Testis (tissue), 5 donors: ENCODE results near the gene TMEM51. TPM values are rescaled to one million over a fixed set of nuclear protein-coding genes. Genes with fewer than 3 reads are reported as not detected.

ENCODE experiments used
- DNase-seq: peaks from one replicate; pipeline ENCODE4 v3.0.0-alpha.2; 2019
- H3K27ac ChIP-seq, 2 donors: fragments of 200-600 bp; sonication (generic); one replicate each; pipeline ENCODE4 v1.5.1; 2019
- H3K27me3 ChIP-seq: fragments of 200-600 bp; sonication (generic); one replicate; pipeline ENCODE4 v1.5.1; 2019
- H3K36me3 ChIP-seq: fragments of 200-600 bp; sonication (generic); one replicate; pipeline ENCODE4 v1.5.1; 2017; ENCODE audit warnings: low read depth; ENCODE audit errors: missing control alignments
- H3K4me1 ChIP-seq: fragments of 200-600 bp; sonication (generic); one replicate; pipeline ENCODE4 v1.5.1; 2019
- H3K4me3 ChIP-seq, 2 donors: fragments of 200-600 bp; sonication (generic); one replicate each; pipeline ENCODE4 v1.5.1; 2017 to 2019
- H3K9me3 ChIP-seq: fragments of 200-600 bp; sonication (generic); one replicate; pipeline ENCODE4 v1.5.1; 2017
- CTCF ChIP-seq, 3 experiments: fragments of 450-650 bp in 2 of 3; fragments of 200-600 bp in 1 of 3; sonication (generic) in 1 of 3; IDR thresholded peaks; one replicate each; pipeline ENCODE4 v1.5.1; 2016 to 2019; ENCODE audit warnings: antibody characterized with exemption in 3 of 3, mild to moderate bottlenecking in 2 of 3, moderate library complexity in 1 of 3
- POLR2A ChIP-seq: fragments of 450-650 bp; IDR thresholded peaks from one replicate; pipeline ENCODE4 v1.6.1; 2017; ENCODE audit warnings: antibody characterized with exemption, mild to moderate bottlenecking, moderate library complexity
- WGBS, 2 donors: methylation state at CpG; one replicate each; pipeline ENCODE4 v1.1.5; 2018; 5-methylcytosine and 5-hydroxymethylcytosine counted together
- intact Hi-C: fragments of 100-400 bp; cut with DNase I; formaldehyde crosslinking; loops from one replicate; pipeline ENCODE4 v1.15.1; 2023; ENCODE audit warnings: low total_unique reads
- long read RNA-seq, 2 donors: transcript quantifications; one replicate each; lab custom pipeline, GENCODE V29; 2026
- polyA plus RNA-seq: library from polyadenylated mRNA; stranded (reverse); fragments of 350-450 nt; fragmentation: Illumina TruSeq; extraction: RNeasy Lipid Tissue Mini Kit (QIAGEN cat#74804); gene quantifications from one replicate; pipeline ENCODE4 v1.2.3, GENCODE V29; 2014; ENCODE audit warnings: low read depth, low replicate concordance; ENCODE audit not compliant: insufficient read depth
- total RNA-seq, 2 donors: library from RNA; depleted of rRNA; stranded (reverse); fragments of >200 nt; gene quantifications; one replicate each; pipeline ENCODE4 v1.2.3, GENCODE V29; 2016

The TMEM51 gene, protein sequence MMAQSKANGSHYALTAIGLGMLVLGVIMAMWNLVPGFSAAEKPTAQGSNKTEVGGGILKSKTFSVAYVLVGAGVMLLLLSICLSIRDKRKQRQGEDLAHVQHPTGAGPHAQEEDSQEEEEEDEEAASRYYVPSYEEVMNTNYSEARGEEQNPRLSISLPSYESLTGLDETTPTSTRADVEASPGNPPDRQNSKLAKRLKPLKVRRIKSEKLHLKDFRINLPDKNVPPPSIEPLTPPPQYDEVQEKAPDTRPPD
- total RNA-seq (1 to 10 TPM; 5.3 to 7.9 TPM), polyA plus RNA-seq (5.3 TPM)
- long read RNA-seq, donor 1, partial matches to known transcripts = 0 of 7 reads
- long read RNA-seq, donor 1, other reads (novel, unspliced or antisense) = 0 of 7 reads
- long read RNA-seq, donor 2, transcript TMEM51-201 (4 exons, 1,931 nt) = major isoform, 6 of 22 reads
- long read RNA-seq, donor 2, transcript TMEM51-203 (3 exons, 1,842 nt) = major isoform, 6 of 22 reads
- long read RNA-seq, donor 2, partial matches to known transcripts = 8 of 22 reads
- long read RNA-seq, donor 2, other reads (novel, unspliced or antisense) = 0 of 22 reads

DNA sequence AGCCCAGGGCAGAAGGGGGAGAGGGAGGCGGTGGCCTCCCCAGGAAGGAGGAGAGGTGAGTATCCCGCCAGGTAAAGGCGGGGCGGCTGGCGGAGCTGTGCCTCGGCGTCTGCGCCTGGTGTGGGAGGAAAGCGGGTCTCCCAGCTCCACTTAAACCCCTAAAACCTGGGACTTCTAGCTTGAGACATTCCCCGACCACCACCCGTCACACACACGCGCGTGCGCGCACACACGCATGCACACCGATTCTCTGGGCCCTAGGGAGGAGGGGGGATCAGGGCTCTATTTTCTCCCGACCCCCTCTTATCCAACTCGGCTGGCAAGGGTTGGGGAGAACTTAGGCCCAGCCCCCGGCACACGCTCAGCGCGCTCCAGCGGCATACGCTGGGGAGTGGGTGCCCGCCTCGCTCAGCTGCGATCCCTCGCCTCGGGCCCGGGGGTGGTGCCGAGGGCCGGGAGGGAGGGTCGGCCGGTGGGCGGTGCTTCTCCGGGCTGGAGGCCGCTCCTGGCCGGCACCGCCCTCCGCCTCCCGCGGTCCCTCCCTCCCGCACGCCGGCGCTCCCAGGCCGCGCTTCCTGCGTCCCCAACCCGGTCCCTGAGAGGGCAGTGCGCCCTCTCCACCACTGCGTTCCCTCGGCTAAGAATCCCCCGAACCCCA lies at the start of gene TMEM51:
TMEM51 (plus strand) TSS at position 564 of the 658 bp plus-strand sequence. CDS start 61,341 bp downstream, outside the sequence.
- Histone ChIP-seq H3K9me3 (no peaks in the 10 kb centered on the region), H3K27me3 (no peaks in the 10 kb centered on the region), H3K4me1 (peaks cover 14% of the 10 kb centered on the region), H3K36me3 (no peaks in the 10 kb centered on the region), H3K4me3 (peak within 1 kb of the TSS; percentile 64 to 74), H3K27ac (peak within 1 kb of the TSS; percentile 74 to 75)
- intact Hi-C loops = loop anchor here (10.0 kb wide), 1 partner anchor 121 kb away; no protein-coding TSS in a partner anchor
- DNase-seq = peak; percentile 61
- TF ChIP-seq CTCF (IDR thresholded peaks at IDR 0.05) (no peak), POLR2A (no peak)
- WGBS, 2 donors = 0% methylated on average over 24 to 27 of the region's 56 CpGs

GRCh38 chr1:15103906-15104305 lies 49.6 kb upstream of the TMEM51 start:
- Histone ChIP-seq H3K9me3 (no peaks in the 10 kb centered on the region), H3K4me3 (no peak overlapping the region), H3K4me1 (no peaks in the 10 kb centered on the region), H3K27ac (no peak overlapping the region), H3K27me3 (no peaks in the 10 kb centered on the region), H3K36me3 (no peaks in the 10 kb centered on the region)
- TF ChIP-seq POLR2A (no peak), CTCF (IDR thresholded peaks at IDR 0.05) (no peak)
- 86 to 95% methylated on average over 5 to 10 of the region's 10 CpGs for WGBS, 2 donors
- DNase-seq = no peak
- intact Hi-C loops = no loop called here

DNA sequence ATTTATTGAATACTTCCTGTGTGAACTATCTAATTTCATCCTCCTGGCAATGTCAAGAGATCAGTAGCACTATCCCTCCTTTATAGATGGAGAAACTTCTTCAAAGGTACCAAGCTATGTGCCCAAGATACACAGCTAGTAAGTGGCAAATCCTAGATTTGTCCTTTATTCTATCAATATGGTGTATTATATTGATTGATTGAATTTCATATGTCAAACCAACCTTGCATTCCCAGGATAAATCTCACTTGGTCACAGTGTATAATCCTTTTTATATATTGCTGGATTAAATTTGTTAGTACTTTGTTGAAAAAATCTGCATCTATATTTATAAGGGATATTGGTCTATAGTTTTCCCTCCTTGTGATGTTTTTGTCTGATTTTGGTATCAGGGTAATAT lies 48.8 kb upstream of the TMEM51 start:
- no peaks in the 10 kb centered on the region for H3K4me1 ChIP-seq
- no peak for TF ChIP-seq POLR2A
- TF ChIP-seq CTCF (IDR thresholded peaks at IDR 0.05) = no peak
- no peak for DNase-seq
- H3K36me3 ChIP-seq = no peaks in the 10 kb centered on the region
- no peaks in the 10 kb centered on the region for H3K27me3 ChIP-seq
- H3K9me3 ChIP-seq = no peaks in the 10 kb centered on the region
- no peak overlapping the region for H3K27ac ChIP-seq
- H3K4me3 ChIP-seq = no peak overlapping the region
- intact Hi-C loops = no loop called here

DNA sequence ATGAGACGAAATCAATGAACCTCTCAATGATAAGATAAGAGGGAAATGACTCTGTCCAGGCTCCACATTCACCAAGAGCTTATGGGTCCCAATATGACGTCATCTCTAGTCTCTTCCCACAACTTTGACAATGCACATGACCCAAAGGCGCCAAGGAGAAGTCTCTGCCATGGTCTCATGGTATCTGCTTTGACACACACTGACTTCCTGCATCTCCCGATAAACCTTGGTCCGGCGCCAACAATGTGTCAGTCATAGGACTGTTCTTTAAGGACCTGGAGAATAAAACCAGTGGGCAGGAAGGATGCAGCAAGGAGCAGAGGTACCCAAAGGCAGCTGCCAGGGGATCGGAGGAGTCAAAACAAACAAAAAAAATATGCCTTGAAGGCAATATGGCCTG lies 46.9 kb upstream of the TMEM51 start:
- no peak for DNase-seq
- no peak overlapping the region for H3K27ac ChIP-seq
- H3K4me3 ChIP-seq = no peak overlapping the region
- WGBS, 2 donors = 57 to 76% methylated on average over 7 of the region's 7 CpGs
- H3K36me3 ChIP-seq = no peaks in the 10 kb centered on the region
- H3K27me3 ChIP-seq = no peaks in the 10 kb centered on the region
- intact Hi-C loops = no loop called here
- H3K9me3 ChIP-seq = no peaks in the 10 kb centered on the region
- TF ChIP-seq CTCF (IDR thresholded peaks at IDR 0.05) = no peak
- no peak for TF ChIP-seq POLR2A
- no peaks in the 10 kb centered on the region for H3K4me1 ChIP-seq
